Measurements from ENCODE around the gene EBF3. TPM values are rescaled to one million over a fixed set of nuclear protein-coding genes. Genes with fewer than 3 reads are reported as not detected.

The EBF3 gene
- total RNA-seq, 4 donors from 2014 or later: 2.5 to 4.9 (median 4.6) TPM

DNA sequence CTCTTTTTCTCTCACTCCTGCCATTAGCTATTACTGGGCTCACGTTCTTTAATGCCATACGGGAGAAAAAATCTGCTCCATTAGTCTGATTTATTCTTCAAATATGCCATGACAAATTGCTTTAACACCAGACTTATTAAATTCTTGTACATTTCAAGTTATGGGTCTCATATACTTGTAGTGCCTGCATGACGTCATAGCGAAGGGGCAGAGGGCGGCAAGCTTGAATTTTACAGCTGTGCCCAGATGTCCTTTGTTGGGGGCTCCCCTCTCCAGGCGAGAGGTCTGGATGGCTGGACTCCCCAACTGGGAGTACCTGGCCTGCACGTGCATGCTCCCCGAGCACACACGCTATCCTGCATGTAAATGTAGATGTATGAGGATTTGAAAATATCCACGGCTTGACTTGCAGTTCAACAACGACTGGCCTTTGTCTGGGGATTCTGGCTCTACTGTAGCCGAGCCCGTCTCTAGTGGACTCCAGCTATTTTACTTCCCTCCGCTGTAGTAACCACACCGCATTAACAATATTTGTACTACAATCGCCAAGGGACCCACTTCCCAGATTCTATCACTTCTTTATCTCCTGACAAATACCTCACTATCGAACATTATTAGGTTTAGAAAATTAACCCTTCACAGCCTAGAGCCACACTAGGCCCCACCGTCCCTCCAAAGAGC is 79.5 kb downstream of the EBF3 start:
- ATAC-seq: no peak
- no peak for TF ChIP-seq POLR2A (IDR thresholded peaks at IDR 0.05)
- no peak for TF ChIP-seq EP300 (IDR thresholded peaks at IDR 0.05)
- TF ChIP-seq POLR2AphosphoS5 (IDR thresholded peaks at IDR 0.05): no peak
- no peak for TF ChIP-seq CTCF (IDR thresholded peaks at IDR 0.05)
- Histone ChIP-seq H3K27me3 (peaks cover 21% of the 10 kb centered on the region), H3K4me1 (no peaks in the 10 kb centered on the region), H3K9me3 (no peaks in the 10 kb centered on the region), H3K4me3 (no peak overlapping the region), H3K27ac (no peak overlapping the region), H3K36me3 (no peaks in the 10 kb centered on the region)
- 67 to 75% methylated on average over 15 to 17 of the region's 18 CpGs for WGBS, 2 donors (ENCODE audit: low coverage in 1 of 2)

DNA sequence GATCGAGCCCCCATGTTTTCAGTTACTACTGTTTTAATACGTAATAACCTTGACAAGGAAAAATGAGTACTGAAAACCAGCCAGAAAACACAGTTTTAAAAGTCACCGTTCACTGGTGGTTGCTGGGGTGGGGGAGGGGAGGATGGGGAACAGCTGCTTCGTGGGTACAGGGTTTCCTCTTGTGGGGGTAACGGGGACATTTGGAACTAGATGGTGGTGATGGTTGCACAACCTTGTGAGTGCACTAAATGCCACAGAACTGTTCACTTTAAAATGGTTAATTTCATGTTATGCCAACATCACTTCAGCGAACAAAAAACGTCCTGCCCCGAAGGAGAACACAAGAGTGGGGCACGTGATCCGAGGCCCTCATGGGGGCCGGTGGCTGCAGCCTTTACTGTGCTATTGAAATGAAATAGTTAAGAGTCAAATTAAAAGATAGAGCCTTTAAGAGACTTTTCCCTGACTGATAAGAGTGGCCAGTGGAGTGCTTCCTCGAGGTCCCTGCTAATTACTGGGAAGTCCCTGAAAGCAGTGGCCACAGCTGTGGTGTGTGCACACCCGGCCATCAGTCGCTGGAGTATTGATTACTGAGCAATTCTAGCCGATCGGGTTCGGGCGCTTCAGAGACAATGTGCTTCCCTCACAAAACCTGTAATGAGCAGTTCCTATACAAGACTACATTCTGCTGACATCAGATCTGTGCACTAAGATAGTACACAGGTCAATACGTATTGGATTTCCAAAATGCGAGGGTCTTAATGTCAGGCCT is 80.3 kb downstream of the EBF3 start:
- H3K27me3 ChIP-seq: peaks cover 16% of the 10 kb centered on the region
- no peaks in the 10 kb centered on the region for H3K9me3 ChIP-seq
- no peaks in the 10 kb centered on the region for H3K4me1 ChIP-seq
- no peak overlapping the region for H3K4me3 ChIP-seq
- TF ChIP-seq EP300 (IDR thresholded peaks at IDR 0.05): no peak
- no peak for TF ChIP-seq CTCF (IDR thresholded peaks at IDR 0.05)
- no peak for TF ChIP-seq POLR2AphosphoS5 (IDR thresholded peaks at IDR 0.05)
- TF ChIP-seq POLR2A (IDR thresholded peaks at IDR 0.05): no peak
- WGBS, 2 donors (ENCODE audit: low coverage in 1 of 2): 46 to 48% methylated on average over 6 to 20 of the region's 20 CpGs
- H3K27ac ChIP-seq: no peak overlapping the region
- no peak for ATAC-seq
- no peaks in the 10 kb centered on the region for H3K36me3 ChIP-seq

- TF ChIP-seq CTCF (IDR thresholded peaks at IDR 0.05): no peak
- no peaks in the 10 kb centered on the region for H3K4me1 ChIP-seq
- no peaks in the 10 kb centered on the region for H3K36me3 ChIP-seq
- no peak for ATAC-seq
- peaks cover 13% of the 10 kb centered on the region for H3K27me3 ChIP-seq
- H3K27ac ChIP-seq: no peak overlapping the region
- H3K4me3 ChIP-seq: no peak overlapping the region
- H3K9me3 ChIP-seq: no peaks in the 10 kb centered on the region
- WGBS, 2 donors (ENCODE audit: low coverage in 1 of 2): 80% methylated on average over 1 of the region's 11 CpGs; no CpG with 5 or more reads in 1 of the 2 donors
Observed at GRCh38 chr10:129883029-129883428, 81.0 kb downstream of the EBF3 start.

- no peaks in the 10 kb centered on the region for H3K4me1 ChIP-seq
- WGBS, 2 donors (ENCODE audit: low coverage in 1 of 2): 74 to 94% methylated on average over 3 to 9 of the region's 9 CpGs
- ATAC-seq: no peak
Observed at GRCh38 chr10:129882291-129883010, 81.6 kb downstream of the EBF3 start.

More at GRCh38 chr10:129882291-129883010, 81.6 kb downstream of the EBF3 start:
- Histone ChIP-seq H3K36me3 (no peaks in the 10 kb centered on the region), H3K9me3 (no peaks in the 10 kb centered on the region), H3K27ac (no peak overlapping the region), H3K4me3 (no peak overlapping the region), H3K27me3 (peaks cover 13% of the 10 kb centered on the region)
- TF ChIP-seq POLR2AphosphoS5 (IDR thresholded peaks at IDR 0.05): no peak
- TF ChIP-seq EP300 (IDR thresholded peaks at IDR 0.05): no peak
- TF ChIP-seq CTCF (IDR thresholded peaks at IDR 0.05): no peak
- no peak for TF ChIP-seq POLR2A (IDR thresholded peaks at IDR 0.05)
